ENCODE measurements around the gene NCAPG. TPM values are rescaled to one million over a fixed set of nuclear protein-coding genes. Genes with fewer than 3 reads are reported as not detected.

NCAPG gene
- total and polyA plus RNA-seq, 2 of the 4 experiments (the other 2 are of a cell fraction): 10.9 to 26.7 TPM

GRCh38 chr4:17876943-17877342 lies 66.2 kb downstream of the NCAPG start:
- Histone ChIP-seq H3K4me1 (ENCODE audit: control insufficient read depth, insufficient read depth, low read length) (no peaks in the 10 kb centered on the region), H2AK9ac (replicated peaks; ENCODE audit: low read depth, low read length, poor library complexity) (no peak overlapping the region), H3K56ac (ENCODE audit: extremely low read depth, insufficient read depth, low read length) (no peak overlapping the region), H3K4me2 (ENCODE audit: low read depth, low read length) (no peak overlapping the region), H3K14ac (replicated peaks; ENCODE audit: low read depth, low read length) (no peak overlapping the region), H3K4me3 (ENCODE audit: insufficient read depth, low read depth, low read length) (no peak overlapping the region), H2BK120ac (ENCODE audit: low read depth, low read length) (no peak overlapping the region), H4K20me1 (ENCODE audit: insufficient read depth, low read length) (no peaks in the 10 kb centered on the region), H2BK20ac (ENCODE audit: low read depth, low read length) (no peak overlapping the region), H3K23ac (ENCODE audit: low read depth, low read length) (no peak overlapping the region), H3K27ac (ENCODE audit: insufficient read depth, low read length) (no peak overlapping the region), H2BK5ac (ENCODE audit: low read depth, low read length, poor library complexity, severe bottlenecking) (no peak overlapping the region), H3K9ac (ENCODE audit: low read depth, low read length) (no peak overlapping the region), H4K8ac (ENCODE audit: low read depth in 2 of 2, low read length in 2 of 2) (no peak overlapping the region), H3K36me3 (ENCODE audit: control insufficient read depth, insufficient read depth, low read length) (no peaks in the 10 kb centered on the region), H2AFZ (replicated peaks; ENCODE audit: low read length, poor library complexity) (no peak overlapping the region), H3K79me1 (ENCODE audit: low read depth in 1 of 2, low read length in 2 of 2) (no peaks in the 10 kb centered on the region), H3K27me3 (ENCODE audit: control insufficient read depth, insufficient read depth, low read length) (no peaks in the 10 kb centered on the region), H3K9me1 (ENCODE audit: insufficient read depth, low read length) (no peaks in the 10 kb centered on the region), H4K5ac (ENCODE audit: low read depth, low read length) (no peak overlapping the region), H2BK15ac (ENCODE audit: low read depth, low read length) (no peak overlapping the region), H3K9me3 (ENCODE audit: control insufficient read depth, insufficient read depth, low read length) (no peaks in the 10 kb centered on the region), H2AK5ac (ENCODE audit: low read depth, low read length) (no peak overlapping the region), H4K91ac (ENCODE audit: insufficient read depth, low read depth, low read length) (no peak overlapping the region), H3K4ac (ENCODE audit: low read depth, low read length) (no peak overlapping the region), H3K18ac (ENCODE audit: low read depth, low read length) (no peak overlapping the region)
- no peak for TF ChIP-seq MAFK (IDR thresholded peaks at IDR 0.05; ENCODE audit: low read depth, low read length)
- TF ChIP-seq RCOR1 (IDR thresholded peaks at IDR 0.05; ENCODE audit: insufficient replicate concordance, low read length): no peak
- no peak for TF ChIP-seq CHD1 (IDR thresholded peaks at IDR 0.05; ENCODE audit: low read depth, low read length)
- no peak for TF ChIP-seq SMC3 (IDR thresholded peaks at IDR 0.05; ENCODE audit: low read depth, low read length)
- TF ChIP-seq POLR2A (IDR thresholded peaks at IDR 0.05; ENCODE audit: low read depth, low read length): no peak
- TF ChIP-seq ELK1 (IDR thresholded peaks at IDR 0.05; ENCODE audit: borderline replicate concordance, low read depth, low read length): no peak
- no peak for TF ChIP-seq USF2 (IDR thresholded peaks at IDR 0.05; ENCODE audit: low read depth, low read length)
- DNase-seq: no peak
- dilution Hi-C loops (cut with HindIII; ENCODE audit: low sequenced_read_pairs, unreplicated experiment) (no loop called here), in situ Hi-C loops (cut with MboI; ENCODE audit: low sequenced_read_pairs) (no loop called here), intact Hi-C loops (cut with micrococcal nuclease) (no loop called here)
- no TSS peak for BruUV-seq (replicated peaks)
- ATAC-seq (ENCODE audit: low read depth): no peak
- ChIA-PET POLR2A (ENCODE audit: unreplicated experiment) (no interaction called here), CTCF (no interaction called here)
- WGBS, 2 experiments (ENCODE audit: extremely low coverage in 2 of 2, insufficient read length in 1 of 2): no CpG with 5 or more reads among the region's 4 CpGs
